ENCODE results near the gene TP73. TPM values are rescaled to one million over a fixed set of nuclear protein-coding genes. Genes with fewer than 3 reads are reported as not detected.

Gene TP73
- total and polyA plus RNA-seq, 7 donors: under 0.01 to 0.13 (median 0.01) TPM; not detected in 4

- WGBS, 3 donors: 84 to 89% (median 87%) methylated on average over 19 to 21 of the region's 21 CpGs
- no peak for TF ChIP-seq CTCF (IDR thresholded peaks at IDR 0.05)
- peaks cover 0 to 13% (median 0%) of the 10 kb centered on the region in 3 donors for H3K27me3 ChIP-seq (ENCODE audit: insufficient read depth in 3 of 3, low read length in 2 of 3)
Measured at GRCh38 chr1:3672231-3672970, 20.1 kb downstream of the TP73 start.

GRCh38 chr1:3672971-3673361 lies 20.6 kb downstream of the TP73 start:
- no peaks in the 10 kb centered on the region for H3K9me3 ChIP-seq
- DNase-seq (peak; percentile 3 to 19), ATAC-seq (no peak)
- WGBS, 3 donors: 76 to 79% (median 78%) methylated on average over 17 of the region's 17 CpGs
- H3K4me1 ChIP-seq: peaks cover 9% of the 10 kb centered on the region
- H3K36me3 ChIP-seq (ENCODE audit: insufficient read depth in 1 of 2, low read depth in 1 of 2): no peaks in the 10 kb centered on the region
- H3K27ac ChIP-seq: no peak overlapping the region
- H3K4me3 ChIP-seq: no peak overlapping the region
- TF ChIP-seq CTCF (IDR thresholded peaks at IDR 0.05): no peak
- intact Hi-C loops (cut with DNase I): no loop called here
- H3K27me3 ChIP-seq (ENCODE audit: insufficient read depth in 3 of 3, low read length in 2 of 3): peaks cover 0 to 13% (median 0%) of the 10 kb centered on the region in 3 donors

More at GRCh38 chr1:3672231-3672970, 20.1 kb downstream of the TP73 start:
- Histone ChIP-seq H3K4me1 (peaks cover 9% of the 10 kb centered on the region), H3K9me3 (no peaks in the 10 kb centered on the region), H3K4me3 (no peak overlapping the region), H3K36me3 (ENCODE audit: insufficient read depth in 1 of 2, low read depth in 1 of 2) (no peaks in the 10 kb centered on the region), H3K27ac (no peak overlapping the region)
- DNase-seq (peak in 1 of 2 donors; percentile 40), ATAC-seq (no peak)
- intact Hi-C loops (cut with DNase I): no loop called here

- DNase-seq (peak in 1 of 2 donors; percentile 1), ATAC-seq (no peak)
- Histone ChIP-seq H3K27ac (no peak overlapping the region), H3K9me3 (no peaks in the 10 kb centered on the region), H3K4me1 (peaks cover 9% of the 10 kb centered on the region), H3K36me3 (ENCODE audit: insufficient read depth in 1 of 2, low read depth in 1 of 2) (no peaks in the 10 kb centered on the region), H3K27me3 (ENCODE audit: insufficient read depth in 3 of 3, low read length in 2 of 3) (peaks cover 0 to 13% (median 0%) of the 10 kb centered on the region in 3 donors), H3K4me3 (no peak overlapping the region)
- WGBS, 3 donors: 72 to 87% (median 76%) methylated on average over 25 of the region's 25 CpGs
- intact Hi-C loops (cut with DNase I): no loop called here
- TF ChIP-seq CTCF (IDR thresholded peaks at IDR 0.05): no peak
Measured at GRCh38 chr1:3673381-3674099, 21.2 kb downstream of the TP73 start.

GRCh38 chr1:3674100-3675094 lies 22.1 kb downstream of the TP73 start:
- DNase-seq (peak; percentile 9 to 39), ATAC-seq (no peak)
- 45 to 61% (median 46%) methylated on average over 26 to 30 of the region's 30 CpGs for WGBS, 3 donors
- Histone ChIP-seq H3K27me3 (ENCODE audit: insufficient read depth in 3 of 3, low read length in 2 of 3) (peaks cover 0 to 13% (median 0%) of the 10 kb centered on the region in 3 donors), H3K36me3 (ENCODE audit: insufficient read depth in 1 of 2, low read depth in 1 of 2) (no peaks in the 10 kb centered on the region), H3K4me3 (no peak overlapping the region), H3K27ac (no peak overlapping the region), H3K4me1 (peaks cover under 1% of the 10 kb centered on the region), H3K9me3 (no peaks in the 10 kb centered on the region)
- no peak for TF ChIP-seq CTCF (IDR thresholded peaks at IDR 0.05)
- intact Hi-C loops (cut with DNase I): no loop called here

Data from psoas muscle (tissue), 8 donors.